ENCODE results near the gene BBS2. TPM values are rescaled to one million over a fixed set of nuclear protein-coding genes. Genes with fewer than 3 reads are reported as not detected.

BBS2 gene
- total RNA-seq, 2 experiments from 2014 or later: 10.7 to 14.0 TPM

- CTCF ChIA-PET: interaction anchor here (0.6 kb wide), 1 partner anchor 1705 kb away, joined by 3 read pairs; no protein-coding TSS in a partner anchor
- POLR2A ChIA-PET: interaction anchor here (0.6 to 1.5 kb wide), 6 partner anchors 10 to 1679 kb away, joined by 3 to 4 read pairs (median 3); no protein-coding TSS in a partner anchor
Measured at GRCh38 chr16:56450275-56450985, 69.4 kb downstream of the BBS2 start.

GRCh38 chr16:56448005-56448404 is 71.8 kb downstream of the BBS2 start:
- POLR2A ChIA-PET: no interaction called here
- CTCF ChIA-PET: interaction anchor here (1.4 kb wide), 1 partner anchor 20 kb away, joined by 10 read pairs; no protein-coding TSS in a partner anchor

GRCh38 chr16:56447286-56447685 is 72.5 kb downstream of the BBS2 start:
- CTCF ChIA-PET: interaction anchor here (1.4 kb wide), 1 partner anchor 20 kb away, joined by 10 read pairs; no protein-coding TSS in a partner anchor
- POLR2A ChIA-PET: interaction anchor here (1.2 kb wide), 1 partner anchor 19 kb away, joined by 6 read pairs; no protein-coding TSS in a partner anchor

- CTCF ChIA-PET: no interaction called here
Measured at GRCh38 chr16:56438038-56438437, 81.8 kb downstream of the BBS2 start.

GRCh38 chr16:56436258-56436657 is 83.6 kb downstream of the BBS2 start:
- CTCF ChIA-PET: no interaction called here
- POLR2A ChIA-PET: no interaction called here

More at GRCh38 chr16:56438038-56438437, 81.8 kb downstream of the BBS2 start:
- POLR2A ChIA-PET: no interaction called here

Other genes with a start within 250 kb of the BBS2 start
- 10 to 100 TPM; 56.7 to 56.9 TPM for gene AMFR, start 94.5 kb downstream of the BBS2 start, total RNA-seq
- 100 to 1,000 TPM; 349 to 353 TPM for gene NUDT21, start 68.7 kb downstream of the BBS2 start, total RNA-seq
- gene OGFOD1, start 68.5 kb downstream of the BBS2 start, total RNA-seq: 10 to 100 TPM; 92.8 to 98.3 TPM
- not detected for gene MT4, start 45.0 kb upstream of the BBS2 start, total RNA-seq
- 1 to 10 TPM; 2.6 to 3.1 TPM for gene MT3, start 69.5 kb upstream of the BBS2 start, total RNA-seq
- 100 to 1,000 TPM; 133 to 142 TPM for gene MT2A, start 88.6 kb upstream of the BBS2 start, total RNA-seq
- 10 to 100 TPM; 45.0 to 49.7 TPM for gene MT1E, start 105.8 kb upstream of the BBS2 start, total RNA-seq
- gene MT1M, start 112.6 kb upstream of the BBS2 start, total RNA-seq: not detected
- gene MT1A, start 118.6 kb upstream of the BBS2 start, total RNA-seq: 1 to 10 TPM in 1 of 2 experiments, not detected in 1; 1.1 TPM
- gene MT1B, start 131.9 kb upstream of the BBS2 start, total RNA-seq: not detected
- gene MT1F, start 137.9 kb upstream of the BBS2 start, total RNA-seq: 10 to 100 TPM in 1 of 2 experiments, 1 to 10 TPM in 1; 9.6 to 10.1 TPM
- gene MT1G, start 148.0 kb upstream of the BBS2 start, total RNA-seq: 10 to 100 TPM; 15.3 to 16.6 TPM
- 1 to 10 TPM in 1 of 2 experiments, under 1 TPM in 1; 0.63 to 1.1 TPM for gene MT1H, start 149.8 kb upstream of the BBS2 start, total RNA-seq
- gene MT1X, start 162.4 kb upstream of the BBS2 start, total RNA-seq: 10 to 100 TPM; 53.7 to 59.9 TPM
- gene NUP93, start 210.1 kb upstream of the BBS2 start, total RNA-seq: 100 to 1,000 TPM; 160 to 165 TPM